ENCODE results near the gene PRDX2. TPM values are rescaled to one million over a fixed set of nuclear protein-coding genes. Genes with fewer than 3 reads are reported as not detected.

Gene PRDX2
- total and polyA plus RNA-seq, 2 donors from 2014 or later: 171 to 664 TPM

- Histone ChIP-seq H3K27me3 (ENCODE audit: control insufficient read depth, insufficient read depth, low read length) (no peaks in the 10 kb centered on the region), H3K9me3 (ENCODE audit: control insufficient read depth in 2 of 3, insufficient read depth in 1 of 3, low read length in 3 of 3) (no peaks in the 10 kb centered on the region), H3K27ac (ENCODE audit: low read depth in 2 of 2, low read length in 2 of 2) (peak overlapping the region; percentile 96 to 98), H3K4me1 (ENCODE audit: control insufficient read depth in 2 of 3, insufficient read depth in 2 of 3, low read depth in 1 of 3, low read length in 3 of 3) (peaks cover 6 to 55% (median 38%) of the 10 kb centered on the region in 3 donors), H3K4me3 (ENCODE audit: low read length in 3 of 3) (no peak overlapping the region), H3K36me3 (ENCODE audit: control insufficient read depth in 2 of 3, insufficient read depth in 3 of 3, low read length in 3 of 3) (no peaks in the 10 kb centered on the region), H3K9ac (ENCODE audit: low read length in 3 of 3) (peak overlapping the region in 1 of 3 donors; percentile 48)
- TF ChIP-seq, protein P1, sequence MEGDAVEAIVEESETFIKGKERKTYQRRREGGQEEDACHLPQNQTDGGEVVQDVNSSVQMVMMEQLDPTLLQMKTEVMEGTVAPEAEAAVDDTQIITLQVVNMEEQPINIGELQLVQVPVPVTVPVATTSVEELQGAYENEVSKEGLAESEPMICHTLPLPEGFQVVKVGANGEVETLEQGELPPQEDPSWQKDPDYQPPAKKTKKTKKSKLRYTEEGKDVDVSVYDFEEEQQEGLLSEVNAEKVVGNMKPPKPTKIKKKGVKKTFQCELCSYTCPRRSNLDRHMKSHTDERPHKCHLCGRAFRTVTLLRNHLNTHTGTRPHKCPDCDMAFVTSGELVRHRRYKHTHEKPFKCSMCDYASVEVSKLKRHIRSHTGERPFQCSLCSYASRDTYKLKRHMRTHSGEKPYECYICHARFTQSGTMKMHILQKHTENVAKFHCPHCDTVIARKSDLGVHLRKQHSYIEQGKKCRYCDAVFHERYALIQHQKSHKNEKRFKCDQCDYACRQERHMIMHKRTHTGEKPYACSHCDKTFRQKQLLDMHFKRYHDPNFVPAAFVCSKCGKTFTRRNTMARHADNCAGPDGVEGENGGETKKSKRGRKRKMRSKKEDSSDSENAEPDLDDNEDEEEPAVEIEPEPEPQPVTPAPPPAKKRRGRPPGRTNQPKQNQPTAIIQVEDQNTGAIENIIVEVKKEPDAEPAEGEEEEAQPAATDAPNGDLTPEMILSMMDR (IDR thresholded peaks at IDR 0.05; ENCODE audit: borderline replicate concordance, extremely low read depth, insufficient read depth): no peak
- no peak for FAIRE-seq
- intact Hi-C loops (cut with DNase I): no loop called here
- peak in 3 of 5 donors; percentile 39 to 93 (median 67) for DNase-seq
Observed at GRCh38 chr19:12786141-12786870, 15.3 kb downstream of the PRDX2 start.

GRCh38 chr19:12785431-12786031 is 16.1 kb downstream of the PRDX2 start:
- Histone ChIP-seq H3K36me3 (ENCODE audit: control insufficient read depth in 2 of 3, insufficient read depth in 3 of 3, low read length in 3 of 3) (no peaks in the 10 kb centered on the region), H3K9me3 (ENCODE audit: control insufficient read depth in 2 of 3, insufficient read depth in 1 of 3, low read length in 3 of 3) (no peaks in the 10 kb centered on the region), H3K27me3 (ENCODE audit: control insufficient read depth, insufficient read depth, low read length) (no peaks in the 10 kb centered on the region), H3K9ac (ENCODE audit: low read length in 3 of 3) (peak overlapping the region in 1 of 3 donors; percentile 5), H3K27ac (ENCODE audit: low read depth in 2 of 2, low read length in 2 of 2) (peak overlapping the region; percentile 96 to 98), H3K4me1 (ENCODE audit: control insufficient read depth in 2 of 3, insufficient read depth in 2 of 3, low read depth in 1 of 3, low read length in 3 of 3) (peaks cover 6 to 50% (median 34%) of the 10 kb centered on the region in 3 donors), H3K4me3 (ENCODE audit: low read length in 3 of 3) (no peak overlapping the region)
- TF ChIP-seq, protein P1 (IDR thresholded peaks at IDR 0.05; ENCODE audit: borderline replicate concordance, extremely low read depth, insufficient read depth): no peak
- DNase-seq (peak in 1 of 5 donors; percentile 19), FAIRE-seq (no peak)
- intact Hi-C loops (cut with DNase I): no loop called here

DNA sequence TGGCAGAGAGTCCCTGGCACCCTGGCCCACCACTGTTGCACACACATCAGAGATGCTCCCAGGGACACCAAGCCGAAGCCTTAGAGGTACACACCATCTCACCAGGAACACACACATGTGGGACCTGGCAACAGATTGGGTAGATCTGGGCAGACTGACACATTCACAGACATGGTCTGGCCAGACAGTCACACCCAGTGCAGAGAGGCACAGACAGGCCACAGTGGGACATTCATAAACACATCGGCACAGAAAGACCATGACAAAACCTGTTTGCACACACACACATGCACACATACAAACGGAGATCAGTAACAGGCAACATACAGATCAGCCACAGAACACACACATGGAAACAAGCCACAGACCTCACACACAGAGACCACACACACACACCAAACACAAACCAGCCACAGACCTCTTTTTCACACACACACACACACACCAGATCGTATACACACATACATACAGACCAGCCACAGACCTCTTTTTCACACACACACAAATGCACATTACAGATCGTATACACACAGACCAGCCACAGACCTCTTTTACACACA is 16.6 kb downstream of the PRDX2 start:
- TF ChIP-seq, protein P1 (IDR thresholded peaks at IDR 0.05; ENCODE audit: borderline replicate concordance, extremely low read depth, insufficient read depth): no peak
- no peak for FAIRE-seq

More for the DNA sequence above, 16.6 kb downstream of the PRDX2 start:
- Histone ChIP-seq H3K27me3 (ENCODE audit: control insufficient read depth, insufficient read depth, low read length) (no peaks in the 10 kb centered on the region), H3K9ac (ENCODE audit: low read length in 3 of 3) (peak overlapping the region in 2 of 3 donors; percentile 10 to 21), H3K36me3 (ENCODE audit: control insufficient read depth in 2 of 3, insufficient read depth in 3 of 3, low read length in 3 of 3) (no peaks in the 10 kb centered on the region), H3K27ac (ENCODE audit: low read depth in 2 of 2, low read length in 2 of 2) (peak overlapping the region; percentile 96 to 98), H3K4me1 (ENCODE audit: control insufficient read depth in 2 of 3, insufficient read depth in 2 of 3, low read depth in 1 of 3, low read length in 3 of 3) (peaks cover 6 to 48% (median 34%) of the 10 kb centered on the region in 3 donors), H3K9me3 (ENCODE audit: control insufficient read depth in 2 of 3, insufficient read depth in 1 of 3, low read length in 3 of 3) (no peaks in the 10 kb centered on the region), H3K4me3 (ENCODE audit: low read length in 3 of 3) (peak overlapping the region in 1 of 3 donors; percentile 7)
- DNase-seq: peak in 2 of 5 donors; percentile 30 to 53
- intact Hi-C loops (cut with DNase I): no loop called here
